SK-N-MC (cell line): ENCODE data around the gene RGS17.

Experiments used
- EZH2 ChIP-seq: fragments of 200-600 bp; sonication (generic); IDR thresholded peaks from one replicate; pipeline ENCODE4 v1.6.1; 2017; ENCODE audit warnings: antibody characterized with exemption
- FOXP2 ChIP-seq: optimal IDR thresholded peaks from 2 replicates; pipeline ENCODE3; 2011; ENCODE audit warnings: mild to moderate bottlenecking, moderate library complexity; ENCODE audit not compliant: insufficient read depth; ENCODE audit errors: extremely low read length, control extremely low read depth
- POLR2AphosphoS5 ChIP-seq: IDR thresholded peaks from 2 replicates; pipeline ENCODE4 v1.6.1; 2012; ENCODE audit warnings: mild to moderate bottlenecking, low read depth, low read length, borderline replicate concordance

GRCh38 chr6:153145591-153145990, 14.5 kb upstream of the RGS17 start:
- TF ChIP-seq EZH2 (no peak), POLR2AphosphoS5 (no peak), FOXP2 (no peak)
